Measurements from ENCODE around the gene CCDC34.

Gene CCDC34

GRCh38 chr11:27383645-27384044, 20.6 kb upstream of the CCDC34 start:
- Histone ChIP-seq H3K9me3 (ENCODE audit: control insufficient read depth in 1 of 2, low read length in 2 of 2) (no peaks in the 10 kb centered on the region), H3K9ac (ENCODE audit: low read depth in 1 of 2, low read length in 2 of 2) (no peak overlapping the region), H3K27me3 (ENCODE audit: control insufficient read depth in 1 of 2, insufficient read depth in 2 of 2, low read length in 2 of 2) (no peaks in the 10 kb centered on the region), H3K4me3 (ENCODE audit: low read depth in 1 of 2, low read length in 2 of 2) (no peak overlapping the region), H3K4me1 (ENCODE audit: control insufficient read depth in 1 of 2, insufficient read depth in 2 of 2, low read length in 2 of 2) (peaks cover 6 to 21% of the 10 kb centered on the region in 2 donors), H3K27ac (ENCODE audit: low read depth, low read length) (no peak overlapping the region), H3K36me3 (ENCODE audit: control insufficient read depth in 1 of 2, insufficient read depth in 2 of 2, low read length in 2 of 2) (peaks cover 12 to 32% of the 10 kb centered on the region in 2 donors)

- Histone ChIP-seq H3K27ac (ENCODE audit: low read depth, low read length) (no peak overlapping the region), H3K4me1 (ENCODE audit: control insufficient read depth in 1 of 2, insufficient read depth in 2 of 2, low read length in 2 of 2) (peaks cover 0 to 15% of the 10 kb centered on the region in 2 donors), H3K9me3 (ENCODE audit: control insufficient read depth in 1 of 2, low read length in 2 of 2) (no peaks in the 10 kb centered on the region), H3K4me3 (ENCODE audit: low read depth in 1 of 2, low read length in 2 of 2) (no peak overlapping the region), H3K9ac (ENCODE audit: low read depth in 1 of 2, low read length in 2 of 2) (no peak overlapping the region), H3K36me3 (ENCODE audit: control insufficient read depth in 1 of 2, insufficient read depth in 2 of 2, low read length in 2 of 2) (peaks cover 12 to 32% of the 10 kb centered on the region in 2 donors), H3K27me3 (ENCODE audit: control insufficient read depth in 1 of 2, insufficient read depth in 2 of 2, low read length in 2 of 2) (no peaks in the 10 kb centered on the region)
Observed at GRCh38 chr11:27381238-27381666, 18.2 kb upstream of the CCDC34 start.

DNA sequence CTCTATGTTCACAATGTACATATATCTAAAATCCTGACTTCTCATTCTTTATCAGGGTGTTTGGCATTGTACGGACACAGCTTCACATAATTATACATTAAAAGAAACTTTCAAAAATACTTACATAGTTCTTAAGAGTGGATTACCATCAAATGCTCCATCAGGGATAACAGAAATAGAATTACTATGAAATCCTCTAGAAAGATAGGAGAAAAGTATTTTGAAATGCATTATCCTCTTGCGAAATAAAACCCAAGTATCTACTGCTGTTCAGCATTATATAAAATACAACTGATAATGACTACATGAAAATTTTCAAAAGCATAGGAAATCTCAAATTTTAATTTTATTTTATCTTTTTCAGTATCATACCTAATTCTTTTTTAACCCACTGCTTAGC, 17.8 kb upstream of the CCDC34 start:
- Histone ChIP-seq H3K4me1 (ENCODE audit: control insufficient read depth in 1 of 2, insufficient read depth in 2 of 2, low read length in 2 of 2) (peaks cover 0 to 15% of the 10 kb centered on the region in 2 donors), H3K4me3 (ENCODE audit: low read depth in 1 of 2, low read length in 2 of 2) (no peak overlapping the region), H3K27ac (ENCODE audit: low read depth, low read length) (no peak overlapping the region), H3K27me3 (ENCODE audit: control insufficient read depth in 1 of 2, insufficient read depth in 2 of 2, low read length in 2 of 2) (no peaks in the 10 kb centered on the region), H3K9ac (ENCODE audit: low read depth in 1 of 2, low read length in 2 of 2) (no peak overlapping the region), H3K36me3 (ENCODE audit: control insufficient read depth in 1 of 2, insufficient read depth in 2 of 2, low read length in 2 of 2) (peaks cover 12 to 32% of the 10 kb centered on the region in 2 donors), H3K9me3 (ENCODE audit: control insufficient read depth in 1 of 2, low read length in 2 of 2) (no peaks in the 10 kb centered on the region)

DNA sequence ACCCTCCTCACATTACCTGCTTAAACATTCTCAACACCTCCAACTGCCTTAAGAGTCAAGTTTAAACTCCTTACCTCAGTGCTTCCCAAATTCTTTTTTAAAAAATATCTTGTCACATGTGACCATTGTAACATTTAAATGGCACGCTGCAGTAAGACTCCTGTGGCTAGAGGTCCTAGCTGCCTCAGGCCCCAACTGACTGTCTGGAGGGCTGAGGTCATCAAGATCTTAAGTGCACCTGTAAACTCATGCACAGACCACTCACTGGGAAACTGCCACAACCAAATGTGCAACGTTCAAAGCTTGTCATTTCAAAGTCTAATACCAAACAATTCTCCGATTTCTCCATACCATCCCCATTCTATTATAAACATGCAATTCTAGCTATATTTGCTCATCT, 16.4 kb upstream of the CCDC34 start:
- H3K9ac ChIP-seq (ENCODE audit: low read depth in 1 of 2, low read length in 2 of 2) = no peak overlapping the region
- no peak overlapping the region for H3K27ac ChIP-seq (ENCODE audit: low read depth, low read length)
- H3K27me3 ChIP-seq (ENCODE audit: control insufficient read depth in 1 of 2, insufficient read depth in 2 of 2, low read length in 2 of 2) = no peaks in the 10 kb centered on the region
- H3K36me3 ChIP-seq (ENCODE audit: control insufficient read depth in 1 of 2, insufficient read depth in 2 of 2, low read length in 2 of 2) = peaks cover 9 to 22% of the 10 kb centered on the region in 2 donors
- H3K9me3 ChIP-seq (ENCODE audit: control insufficient read depth in 1 of 2, low read length in 2 of 2) = no peaks in the 10 kb centered on the region
- peaks cover 4 to 15% of the 10 kb centered on the region in 2 donors for H3K4me1 ChIP-seq (ENCODE audit: control insufficient read depth in 1 of 2, insufficient read depth in 2 of 2, low read length in 2 of 2)
- no peak overlapping the region for H3K4me3 ChIP-seq (ENCODE audit: low read depth in 1 of 2, low read length in 2 of 2)

DNA sequence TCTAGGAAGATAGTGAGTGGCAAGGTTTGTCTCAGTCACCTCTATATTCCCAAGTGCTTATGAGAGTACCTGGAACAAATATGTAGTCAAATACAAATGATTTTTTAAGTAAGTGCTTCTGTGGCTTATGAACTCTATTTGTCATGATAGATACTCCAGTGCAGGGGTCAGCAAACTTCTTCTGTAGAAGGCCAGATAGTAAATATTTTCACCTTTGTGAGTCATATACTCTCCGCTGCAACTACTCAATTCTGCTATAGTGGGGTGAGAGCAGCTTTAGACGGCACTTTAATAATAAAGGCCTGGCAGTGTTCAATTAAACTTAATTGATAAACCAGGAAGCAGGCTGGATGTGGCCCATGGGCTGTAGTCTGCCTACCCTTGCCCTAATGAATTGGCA, 12.4 kb upstream of the CCDC34 start:
- H3K27ac ChIP-seq (ENCODE audit: low read depth, low read length) = no peak overlapping the region
- peaks cover 6 to 29% of the 10 kb centered on the region in 2 donors for H3K36me3 ChIP-seq (ENCODE audit: control insufficient read depth in 1 of 2, insufficient read depth in 2 of 2, low read length in 2 of 2)
- H3K4me3 ChIP-seq (ENCODE audit: low read depth in 1 of 2, low read length in 2 of 2) = no peak overlapping the region
- H3K4me1 ChIP-seq (ENCODE audit: control insufficient read depth in 1 of 2, insufficient read depth in 2 of 2, low read length in 2 of 2) = peaks cover 25 to 26% of the 10 kb centered on the region in 2 donors
- H3K9me3 ChIP-seq (ENCODE audit: control insufficient read depth in 1 of 2, low read length in 2 of 2) = no peaks in the 10 kb centered on the region
- no peaks in the 10 kb centered on the region for H3K27me3 ChIP-seq (ENCODE audit: control insufficient read depth in 1 of 2, insufficient read depth in 2 of 2, low read length in 2 of 2)
- H3K9ac ChIP-seq (ENCODE audit: low read depth in 1 of 2, low read length in 2 of 2) = no peak overlapping the region

DNA sequence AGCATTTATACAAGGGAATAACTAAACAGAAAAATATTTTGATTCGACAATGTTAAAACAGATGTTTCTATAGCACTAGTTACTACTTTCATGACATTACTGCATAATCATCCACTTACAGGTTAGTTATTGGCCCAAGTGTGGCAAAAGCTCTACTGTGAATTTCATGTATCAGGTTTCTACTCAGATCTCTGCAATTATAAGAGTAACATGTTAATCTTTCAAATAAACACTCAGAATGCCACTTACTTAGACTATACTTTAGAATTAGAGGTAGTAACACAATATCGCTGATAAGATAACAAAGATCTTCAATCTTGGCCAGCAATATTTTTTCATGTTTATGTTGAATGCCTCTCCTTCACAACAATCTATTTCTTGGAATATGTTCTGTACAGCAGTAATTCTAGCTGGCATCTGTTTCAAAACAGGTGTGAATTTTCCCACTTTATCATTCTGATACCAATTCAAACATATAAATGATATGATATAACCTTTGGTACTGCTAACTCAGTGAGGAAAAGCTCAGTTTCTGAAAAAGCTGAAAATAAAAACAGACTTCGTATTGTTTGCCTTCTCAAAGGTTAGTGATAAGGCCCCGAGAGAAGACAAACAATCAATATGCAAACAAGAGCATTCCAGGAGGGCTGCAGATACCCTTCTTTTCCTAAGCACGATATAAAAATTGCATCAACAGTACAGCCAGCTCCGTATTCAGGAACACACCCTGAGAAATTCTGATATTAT, 11.0 kb upstream of the CCDC34 start:
- Histone ChIP-seq H3K9me3 (ENCODE audit: control insufficient read depth in 1 of 2, low read length in 2 of 2) (no peaks in the 10 kb centered on the region), H3K27ac (ENCODE audit: low read depth, low read length) (no peak overlapping the region), H3K27me3 (ENCODE audit: control insufficient read depth in 1 of 2, insufficient read depth in 2 of 2, low read length in 2 of 2) (no peaks in the 10 kb centered on the region), H3K4me1 (ENCODE audit: control insufficient read depth in 1 of 2, insufficient read depth in 2 of 2, low read length in 2 of 2) (peaks cover 21 to 25% of the 10 kb centered on the region in 2 donors), H3K9ac (ENCODE audit: low read depth in 1 of 2, low read length in 2 of 2) (no peak overlapping the region), H3K4me3 (ENCODE audit: low read depth in 1 of 2, low read length in 2 of 2) (no peak overlapping the region), H3K36me3 (ENCODE audit: control insufficient read depth in 1 of 2, insufficient read depth in 2 of 2, low read length in 2 of 2) (peaks cover 0 to 20% of the 10 kb centered on the region in 2 donors)

GRCh38 chr11:27373392-27373791, 10.4 kb upstream of the CCDC34 start:
- no peak overlapping the region for H3K27ac ChIP-seq (ENCODE audit: low read depth, low read length)
- no peak overlapping the region for H3K9ac ChIP-seq (ENCODE audit: low read depth in 1 of 2, low read length in 2 of 2)
- peaks cover 0 to 18% of the 10 kb centered on the region in 2 donors for H3K36me3 ChIP-seq (ENCODE audit: control insufficient read depth in 1 of 2, insufficient read depth in 2 of 2, low read length in 2 of 2)
- no peaks in the 10 kb centered on the region for H3K27me3 ChIP-seq (ENCODE audit: control insufficient read depth in 1 of 2, insufficient read depth in 2 of 2, low read length in 2 of 2)
- no peak overlapping the region for H3K4me3 ChIP-seq (ENCODE audit: low read depth in 1 of 2, low read length in 2 of 2)
- peaks cover 17 to 27% of the 10 kb centered on the region in 2 donors for H3K4me1 ChIP-seq (ENCODE audit: control insufficient read depth in 1 of 2, insufficient read depth in 2 of 2, low read length in 2 of 2)
- no peaks in the 10 kb centered on the region for H3K9me3 ChIP-seq (ENCODE audit: control insufficient read depth in 1 of 2, low read length in 2 of 2)

GRCh38 chr11:27372164-27372563, 9.1 kb upstream of the CCDC34 start:
- Histone ChIP-seq H3K36me3 (ENCODE audit: control insufficient read depth in 1 of 2, insufficient read depth in 2 of 2, low read length in 2 of 2) (peaks cover 6 to 23% of the 10 kb centered on the region in 2 donors), H3K27ac (ENCODE audit: low read depth, low read length) (no peak overlapping the region), H3K27me3 (ENCODE audit: control insufficient read depth in 1 of 2, insufficient read depth in 2 of 2, low read length in 2 of 2) (no peaks in the 10 kb centered on the region), H3K9me3 (ENCODE audit: control insufficient read depth in 1 of 2, low read length in 2 of 2) (no peaks in the 10 kb centered on the region), H3K9ac (ENCODE audit: low read depth in 1 of 2, low read length in 2 of 2) (no peak overlapping the region), H3K4me3 (ENCODE audit: low read depth in 1 of 2, low read length in 2 of 2) (no peak overlapping the region), H3K4me1 (ENCODE audit: control insufficient read depth in 1 of 2, insufficient read depth in 2 of 2, low read length in 2 of 2) (peaks cover 11 to 32% of the 10 kb centered on the region in 2 donors)

DNA sequence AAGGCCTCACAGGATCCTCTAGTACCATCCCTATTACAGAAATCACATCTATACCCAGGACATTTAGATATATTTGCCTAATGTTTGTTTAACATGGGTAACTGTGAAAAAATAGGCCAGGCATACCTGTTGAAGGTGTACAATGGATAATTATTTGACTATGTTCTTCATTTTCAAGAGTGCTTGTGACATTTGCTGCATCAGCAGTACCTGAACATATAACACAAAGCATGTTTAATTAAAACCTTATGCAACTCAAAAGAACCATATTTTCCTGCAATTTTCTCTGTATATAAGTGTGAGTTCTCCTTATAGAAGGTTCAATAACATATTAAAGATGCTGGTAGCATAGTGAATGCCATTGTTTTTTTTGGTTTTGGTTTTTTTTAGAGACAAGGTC, 8.5 kb upstream of the CCDC34 start:
- Histone ChIP-seq H3K9me3 (ENCODE audit: control insufficient read depth in 1 of 2, low read length in 2 of 2) (no peaks in the 10 kb centered on the region), H3K9ac (ENCODE audit: low read depth in 1 of 2, low read length in 2 of 2) (no peak overlapping the region), H3K27me3 (ENCODE audit: control insufficient read depth in 1 of 2, insufficient read depth in 2 of 2, low read length in 2 of 2) (no peaks in the 10 kb centered on the region), H3K4me1 (ENCODE audit: control insufficient read depth in 1 of 2, insufficient read depth in 2 of 2, low read length in 2 of 2) (peaks cover 11 to 32% of the 10 kb centered on the region in 2 donors), H3K27ac (ENCODE audit: low read depth, low read length) (no peak overlapping the region), H3K36me3 (ENCODE audit: control insufficient read depth in 1 of 2, insufficient read depth in 2 of 2, low read length in 2 of 2) (peaks cover 6 to 23% of the 10 kb centered on the region in 2 donors), H3K4me3 (ENCODE audit: low read depth in 1 of 2, low read length in 2 of 2) (no peak overlapping the region)

- Histone ChIP-seq H3K4me3 (ENCODE audit: low read depth in 1 of 2, low read length in 2 of 2) (no peak overlapping the region), H3K27me3 (ENCODE audit: control insufficient read depth in 1 of 2, insufficient read depth in 2 of 2, low read length in 2 of 2) (no peaks in the 10 kb centered on the region), H3K9ac (ENCODE audit: low read depth in 1 of 2, low read length in 2 of 2) (no peak overlapping the region), H3K36me3 (ENCODE audit: control insufficient read depth in 1 of 2, insufficient read depth in 2 of 2, low read length in 2 of 2) (peaks cover 6 to 23% of the 10 kb centered on the region in 2 donors), H3K9me3 (ENCODE audit: control insufficient read depth in 1 of 2, low read length in 2 of 2) (no peaks in the 10 kb centered on the region), H3K4me1 (ENCODE audit: control insufficient read depth in 1 of 2, insufficient read depth in 2 of 2, low read length in 2 of 2) (peaks cover 11 to 30% of the 10 kb centered on the region in 2 donors), H3K27ac (ENCODE audit: low read depth, low read length) (no peak overlapping the region)
Observed at GRCh38 chr11:27370374-27370773, 7.4 kb upstream of the CCDC34 start.

All from duodenal mucosa (tissue), 2 donors.